HepG2 (cell line): ENCODE measurements around the gene SNRNP25. TPM values are rescaled to one million over a fixed set of nuclear protein-coding genes. Genes with fewer than 3 reads are reported as not detected.

Experiments used
- ATAC-seq: fragments of 200-7000 bp; cut with Tn5 transposase; 3 replicates; pipeline ENCODE4 v1.9.1; 2020; ENCODE audit warnings: mild to moderate bottlenecking, moderate library complexity
- BruUV-seq: library from RNA; stranded (reverse); fragments of 400-500 nt; replicated peaks from 2 replicates; lab custom pipeline; 2021; lab: Mats Ljungman, UMichigan
- CTCF ChIA-PET: fragments of 300-600 bp; formaldehyde crosslinking; extraction: SDS; loops from one replicate; lab custom pipeline; 2021; ENCODE audit warnings: low total read pairs, inconsistent platforms, low intra/inter-chr PET ratio; lab: Yijun Ruan, JAX
- POLR2A ChIA-PET: fragments of 350-600 bp; sonication (Branson Sonifier 250); formaldehyde crosslinking; loops from one replicate; lab custom pipeline; 2020; ENCODE audit warnings: antibody characterized with exemption, inconsistent platforms; lab: Yijun Ruan, JAX
- DNase-seq: peaks from one replicate; pipeline ENCODE4 v3.0.0-alpha.2; 2015; ENCODE audit warnings: low spot score
- FAIRE-seq: peaks from 3 replicates; lab custom pipeline; 2011; peaks lifted over from hg19 to GRCh38; lab: Jason Lieb, UNC
- H2AFZ ChIP-seq: one replicate; pipeline ENCODE4 v1.6.1; 2011; ENCODE audit warnings: low read length, inconsistent platforms
- H3K27ac ChIP-seq: fragments of 300-600 bp; 3 replicates; pipeline ENCODE4 v1.8.0; 2011; ENCODE audit warnings: mixed run types, mild to moderate bottlenecking, mixed read lengths, low read length, inconsistent platforms; ENCODE audit not compliant: insufficient read depth; ENCODE audit errors: extremely low read length
- H3K27me3 ChIP-seq, 2 experiments: fragments of 200-600 bp in 1 of 2; 2 replicates in 1 of 2; 3 replicates in 1 of 2; pipeline versions ENCODE4 v1.6.0 to v1.8.0; 2011; ENCODE audit warnings: low read length in 2 of 2, mild to moderate bottlenecking in 2 of 2, moderate library complexity in 2 of 2, inconsistent platforms in 1 of 2; ENCODE audit not compliant: insufficient read depth in 2 of 2, control insufficient read depth in 1 of 2
- H3K36me3 ChIP-seq, 2 experiments: fragments of 200-600 bp in 1 of 2; replicated peaks in 1 of 2; 2 replicates in 1 of 2; 3 replicates in 1 of 2; pipeline versions ENCODE4 v1.5.1 to v1.8.0; 2011; ENCODE audit warnings: low read length in 2 of 2, inconsistent platforms in 1 of 2; ENCODE audit not compliant: insufficient read depth in 2 of 2, control insufficient read depth in 1 of 2
- H3K4me1 ChIP-seq: 2 replicates; pipeline ENCODE4 v1.5.1; 2012; ENCODE audit warnings: low read length, inconsistent platforms; ENCODE audit not compliant: insufficient read depth
- H3K4me2 ChIP-seq: 2 replicates; pipeline ENCODE4 v1.6.0; 2011; ENCODE audit warnings: low read depth, low read length, inconsistent platforms
- H3K4me3 ChIP-seq, 3 experiments: fragments of 200-600 bp in 1 of 3; sonication (generic), shearing (Covaris generic) in 1 of 3; replicated peaks in 1 of 3; 2 replicates each; pipeline ENCODE4 v1.5.1; 2011 to 2016; ENCODE audit warnings: low read length in 3 of 3, inconsistent platforms in 2 of 3, low read depth in 2 of 3, mild to moderate bottlenecking in 2 of 3, control low read depth in 1 of 3, mixed read lengths in 1 of 3; ENCODE audit not compliant: insufficient read depth in 1 of 3
- H3K79me2 ChIP-seq: one replicate; pipeline ENCODE4 v1.6.1; 2011; ENCODE audit warnings: low read length, inconsistent platforms; ENCODE audit not compliant: insufficient read depth
- H3K9ac ChIP-seq: 2 replicates; pipeline ENCODE4 v1.6.0; 2011; ENCODE audit warnings: mild to moderate bottlenecking, low read depth, low read length, inconsistent platforms; ENCODE audit not compliant: insufficient read depth
- H3K9me3 ChIP-seq: 2 replicates; pipeline ENCODE4 v1.5.1; 2012; ENCODE audit warnings: mild to moderate bottlenecking, low read length
- H4K20me1 ChIP-seq: 2 replicates; pipeline ENCODE4 v1.6.0; 2011; ENCODE audit warnings: inconsistent platforms, mild to moderate bottlenecking, low read length, moderate library complexity; ENCODE audit not compliant: insufficient read depth
- GPBP1L1 ChIP-seq: sonication (generic); formaldehyde crosslinking; IDR thresholded peaks from 2 replicates; pipeline ENCODE4 v1.5.0; 2020; ENCODE audit warnings: mild to moderate bottlenecking, missing genetic modification reagents
- JDP2 ChIP-seq: sonication (generic); formaldehyde crosslinking; IDR thresholded peaks from 2 replicates; pipeline ENCODE4 v1.8.1; 2022; ENCODE audit warnings: missing genetic modification reagents, borderline replicate concordance
- PHF8 ChIP-seq: sonication (generic); formaldehyde crosslinking; IDR thresholded peaks from 2 replicates; pipeline ENCODE4 v1.5.0; 2020; ENCODE audit warnings: missing genetic modification reagents
- SMAD1 ChIP-seq: sonication (generic); formaldehyde crosslinking; IDR thresholded peaks from 2 replicates; pipeline ENCODE4 v1.4.0; 2020; ENCODE audit warnings: missing genetic modification reagents, low read depth, mild to moderate bottlenecking, borderline replicate concordance
- ZNF274 ChIP-seq: sonication (generic); formaldehyde crosslinking; IDR thresholded peaks from 2 replicates; pipeline ENCODE4 v1.5.1; 2020; ENCODE audit warnings: mild to moderate bottlenecking, missing genetic modification reagents
- ZNF580 ChIP-seq: IDR thresholded peaks from 2 replicates; pipeline ENCODE4 v1.6.1; 2016; ENCODE audit warnings: low read depth, borderline replicate concordance
- WGBS: methylation state at CpG from one replicate; pipeline ENCODE4 v1.1.6; 2017; ENCODE audit warnings: low lambda C conversion rate; 5-methylcytosine and 5-hydroxymethylcytosine counted together
- in situ Hi-C: cut with HindIII; loops from 2 replicates; pipeline ENCODE4 v1.10.0; 2017; ENCODE audit warnings: low pct_unique_long_range_greater_than_20kb; ENCODE audit not compliant: extremely low pct_ligation_motif_present
- intact Hi-C: fragments of 100-400 bp; cut with micrococcal nuclease; formaldehyde crosslinking; loops from one replicate; pipeline ENCODE4 v1.10.0; 2022; ENCODE audit not compliant: unreplicated experiment
- polyA plus RNA-seq, 8 experiments: library from polyadenylated mRNA; depleted of rRNA in 3 of 8; stranded (reverse) in 7 of 8; unstranded in 1 of 8; fragments of >200 nt; fragmentation: Illumina TruSeq in 4 of 8; extraction: Trizol in 4 of 8; gene quantifications; 2 replicates each; pipeline versions ENCODE4 v1.2.1 to v1.2.3, GENCODE V29; 2011 to 2016; ENCODE audit warnings: low read depth in 4 of 8, missing spikeins in 1 of 8, mixed read lengths in 1 of 8; ENCODE audit not compliant: insufficient read depth in 1 of 8
- total RNA-seq, 5 experiments: library from RNA; depleted of rRNA; stranded (reverse); fragments of >200 nt; fragmentation: Illumina TruSeq; extraction: Trizol; gene quantifications; 2 replicates each; pipeline ENCODE4 v1.2.3, GENCODE V29; 2016; ENCODE audit warnings: low read depth in 1 of 5

The SNRNP25 gene
- total and polyA plus RNA-seq, 2 of the 13 experiments (the other 11 are each of a cell fraction or from before 2014, with no cell fraction given), result 34.1 to 97.4 TPM

GRCh38 chr16:84718-85406 is 31.2 kb downstream of the SNRNP25 start:
- no peak for DNase-seq
- BruUV-seq, result no TSS peak
- H4K20me1 ChIP-seq, result no peaks in the 10 kb centered on the region
- WGBS, result 90% methylated on average over 5 of the region's 7 CpGs
- peaks cover 18 to 39% of the 10 kb centered on the region in 2 experiments; a peak in 4 of 5 replicates for H3K36me3 ChIP-seq
- ATAC-seq, result peak; percentile 12; the same call in 2 of the 3 replicates
- POLR2A ChIA-PET, result no interaction called here
- H3K27ac ChIP-seq, result no peak overlapping the region
- H3K79me2 ChIP-seq, result no peaks in the 10 kb centered on the region
- H3K27me3 ChIP-seq, result no peaks in the 10 kb centered on the region
- no peak overlapping the region for H2AFZ ChIP-seq
- H3K4me1 ChIP-seq, result peaks cover under 1% of the 10 kb centered on the region; the same call in 1 of the 2 replicates
- H3K9ac ChIP-seq, result no peak overlapping the region
- no peak for FAIRE-seq
- no peak overlapping the region for H3K4me2 ChIP-seq
- no peak overlapping the region for H3K4me3 ChIP-seq
- TF ChIP-seq ZNF580 (CRISPR knock-in tag) (no peak), PHF8 (CRISPR knock-in tag) (no peak), GPBP1L1 (no peak), SMAD1 (CRISPR knock-in tag) (no peak), ZNF274 (CRISPR knock-in tag) (no peak), JDP2 (CRISPR knock-in tag) (no peak)
- in situ Hi-C loops (no loop called here), intact Hi-C loops (no loop called here)
- H3K9me3 ChIP-seq, result no peaks in the 10 kb centered on the region
- CTCF ChIA-PET, result interaction anchor here (0.8 kb wide), 1 partner anchor 12 kb away, joined by 3 read pairs; no protein-coding TSS in a partner anchor
